Measurements from ENCODE around the gene HDAC3.

HDAC3 gene

DNA sequence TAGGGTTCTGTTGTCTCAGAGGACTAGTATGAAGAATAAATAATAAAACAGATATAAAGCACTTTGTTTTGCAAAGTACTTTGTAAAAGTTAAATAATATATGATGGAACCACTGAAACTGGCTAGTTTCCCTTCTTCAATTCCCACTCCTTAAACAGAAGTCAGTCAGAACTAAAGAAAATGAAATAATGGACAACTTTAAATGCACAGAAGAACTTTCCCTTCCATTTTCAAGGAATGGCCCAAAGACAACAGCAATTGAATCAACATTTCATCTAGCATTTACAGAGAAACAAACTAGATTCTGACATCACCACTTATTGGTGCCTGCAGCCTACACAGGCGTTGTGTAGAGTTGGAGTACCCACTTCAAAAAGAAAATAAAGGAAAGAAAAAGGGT, 34.0 kb downstream of the HDAC3 start:
- DNase-seq (ENCODE audit: low read depth): no peak

DNA sequence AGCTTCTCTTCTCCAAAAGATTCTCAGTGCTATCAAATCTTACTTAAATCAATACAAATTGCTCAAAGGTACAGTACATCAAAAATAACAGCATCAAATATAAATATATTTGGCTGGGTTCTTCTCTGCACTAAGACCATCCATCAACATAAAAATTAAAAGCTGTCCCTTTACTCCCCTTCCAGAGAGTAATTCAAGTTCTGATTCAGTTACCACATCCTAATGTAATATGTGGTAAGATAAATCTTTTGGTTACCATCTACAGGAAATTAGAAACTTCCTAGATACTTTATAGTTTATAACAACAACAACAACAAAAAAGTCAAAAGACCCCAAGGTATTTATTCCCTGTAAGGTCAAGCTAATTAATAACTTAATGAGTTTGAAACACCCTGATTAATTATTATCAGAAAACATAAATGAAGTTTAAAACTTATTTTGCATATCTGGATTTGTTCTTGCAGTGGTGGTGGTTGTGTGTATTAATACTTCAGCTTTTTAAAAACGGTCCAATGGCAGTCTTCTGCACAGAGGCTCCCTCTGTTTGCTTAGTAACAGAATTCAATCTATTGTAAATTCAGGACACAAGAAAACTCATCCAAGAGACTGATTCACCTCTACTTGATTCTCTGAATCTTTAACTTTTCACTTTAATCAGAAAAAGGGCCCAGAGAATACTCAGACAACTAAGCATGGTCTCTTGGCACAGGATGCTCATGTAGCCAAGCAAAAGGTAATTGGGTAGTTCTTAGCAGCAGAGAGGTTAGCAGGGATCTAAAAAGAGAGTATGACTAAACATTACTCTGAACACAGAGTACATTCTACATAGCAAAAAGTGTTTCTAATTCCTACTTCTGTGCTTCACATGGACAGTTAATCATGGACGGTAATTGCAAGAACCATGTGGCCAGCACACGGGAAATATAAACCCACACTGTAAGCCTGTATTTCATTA, 38.0 kb downstream of the HDAC3 start:
- DNase-seq (ENCODE audit: low read depth): no peak

DNA sequence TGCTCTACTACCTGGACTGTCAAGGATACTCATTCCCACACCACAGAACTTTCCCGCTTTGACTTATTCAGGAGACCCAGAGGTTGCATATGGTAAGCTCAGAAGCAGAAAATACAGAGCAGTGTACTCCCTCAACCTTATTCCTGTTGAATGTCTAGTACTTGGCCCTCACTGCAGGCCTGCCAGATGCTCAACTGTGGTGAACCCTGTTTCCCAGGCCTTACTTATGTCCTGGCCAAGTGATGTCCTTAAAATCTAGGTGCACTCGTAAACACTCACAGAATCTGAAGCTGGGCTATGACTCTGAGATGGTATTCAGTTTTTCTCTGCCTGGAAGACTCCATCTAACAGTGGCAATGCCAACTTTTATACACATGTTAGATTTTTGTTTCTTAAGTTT, 38.8 kb downstream of the HDAC3 start:
- DNase-seq (ENCODE audit: low read depth): no peak

DNA sequence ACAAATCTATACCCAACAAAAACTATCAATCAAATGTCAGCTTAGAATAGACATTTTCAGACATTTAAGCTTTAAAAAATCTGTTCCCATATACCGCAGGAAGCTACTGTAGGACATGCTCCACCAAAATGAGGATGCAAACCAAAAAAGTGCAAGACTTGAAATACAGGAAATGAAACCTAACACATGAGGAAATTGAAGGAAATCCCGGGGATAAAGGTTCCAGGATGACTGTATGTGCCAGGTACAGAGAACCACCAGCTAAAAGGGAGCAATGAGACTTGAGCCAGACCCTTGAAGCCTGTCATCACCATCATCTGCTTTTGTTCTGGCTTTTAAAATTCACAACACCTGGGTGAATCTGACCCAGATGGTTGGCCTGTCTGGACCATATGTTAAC, 39.3 kb downstream of the HDAC3 start:
- no peak for DNase-seq (ENCODE audit: low read depth)

DNA sequence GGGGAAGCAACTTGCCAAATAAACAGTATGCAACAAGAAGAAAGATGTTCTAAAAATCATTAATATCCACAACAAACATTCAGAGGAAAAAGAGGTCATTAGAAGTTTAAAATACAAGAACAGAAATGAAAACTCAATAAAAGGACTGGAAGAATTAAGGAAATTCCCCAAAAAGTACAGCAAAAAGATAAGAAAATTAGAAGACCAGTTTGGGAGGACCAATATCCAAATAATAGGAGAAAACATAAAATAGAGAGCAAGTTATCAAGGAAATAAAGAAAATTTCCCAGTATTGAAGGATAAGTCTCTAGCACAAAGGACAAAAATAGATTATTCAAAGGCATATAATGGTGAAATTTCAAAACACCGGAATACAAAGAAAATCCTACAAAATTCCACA, 39.8 kb downstream of the HDAC3 start:
- no peak for DNase-seq (ENCODE audit: low read depth)

DNA sequence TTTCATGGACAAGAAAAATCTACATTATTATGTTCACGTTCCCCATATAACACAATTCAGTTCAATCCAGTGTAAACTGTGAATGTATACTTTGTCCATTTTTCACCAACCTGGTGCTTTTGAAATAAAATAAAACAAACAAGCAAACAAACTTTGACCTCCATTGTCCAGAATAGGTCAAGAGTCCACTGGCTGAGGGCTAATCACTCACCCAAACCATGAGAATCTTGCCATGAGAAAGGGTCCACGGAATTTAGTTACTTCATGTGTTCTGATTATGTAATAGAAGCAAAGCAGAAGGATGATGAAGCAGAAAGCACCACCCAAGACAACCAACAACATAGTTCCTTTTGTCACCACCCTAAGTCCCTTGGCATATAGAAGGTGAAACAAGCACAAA, 46.5 kb downstream of the HDAC3 start:
- no peak for DNase-seq (ENCODE audit: low read depth)

DNA sequence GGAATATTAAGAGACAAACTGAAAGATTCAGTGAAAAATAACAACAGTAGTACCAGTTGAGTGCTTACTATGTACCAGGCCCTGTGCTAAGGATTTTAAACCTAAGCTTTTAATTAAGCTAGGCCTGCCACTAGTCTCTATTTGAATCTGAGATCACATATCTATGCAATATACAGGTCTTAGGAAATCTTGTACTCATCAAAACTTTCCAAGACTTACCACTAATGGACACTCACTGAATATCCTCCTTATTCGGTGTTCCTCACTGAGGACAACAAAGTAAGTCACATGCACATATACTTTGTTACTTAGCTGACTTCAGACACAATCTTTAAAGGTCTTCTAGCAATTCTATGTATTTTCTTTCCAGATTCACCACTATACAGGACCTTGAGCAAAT, 50.4 kb downstream of the HDAC3 start:
- DNase-seq (ENCODE audit: low read depth): no peak

DNA sequence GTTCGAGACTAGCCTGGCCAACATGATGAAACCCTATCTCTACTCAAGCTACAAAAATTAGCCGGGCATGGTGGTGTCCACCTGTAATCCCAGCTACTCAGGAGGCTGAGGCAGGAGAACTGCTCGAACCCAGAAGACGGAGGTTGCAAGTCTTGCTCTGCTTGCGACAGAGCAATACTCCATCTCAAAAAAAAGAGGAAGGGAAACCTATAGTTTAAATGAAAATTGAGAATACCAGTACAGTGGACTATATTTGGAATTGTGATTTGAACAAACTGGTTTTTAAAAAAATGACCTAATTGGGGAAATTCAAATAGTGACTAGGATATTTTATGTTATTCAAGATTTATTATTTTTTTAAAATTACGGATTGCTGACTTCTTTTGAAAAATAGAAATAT, 51.1 kb downstream of the HDAC3 start:
- DNase-seq (ENCODE audit: low read depth): no peak

DNA sequence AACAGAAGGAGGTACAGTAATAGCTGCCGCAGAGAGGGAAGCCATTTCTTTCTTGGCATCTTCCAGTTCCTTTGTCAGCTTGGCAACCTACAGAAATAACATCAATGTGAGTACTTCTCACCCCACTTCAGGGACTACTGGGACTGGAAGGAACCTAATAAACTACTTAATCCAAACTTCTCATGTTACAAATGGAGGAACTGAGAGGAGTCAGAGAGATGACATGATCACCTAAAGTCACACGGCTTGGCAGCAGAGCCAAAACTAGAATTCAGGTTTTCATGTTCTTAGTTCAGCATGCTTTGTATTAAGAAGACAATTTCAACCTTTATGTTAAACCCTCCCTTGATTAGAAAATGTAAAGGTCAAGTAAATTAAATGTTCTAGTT, 62.5 kb downstream of the HDAC3 start:
- DNase-seq (ENCODE audit: low read depth): no peak

DNA sequence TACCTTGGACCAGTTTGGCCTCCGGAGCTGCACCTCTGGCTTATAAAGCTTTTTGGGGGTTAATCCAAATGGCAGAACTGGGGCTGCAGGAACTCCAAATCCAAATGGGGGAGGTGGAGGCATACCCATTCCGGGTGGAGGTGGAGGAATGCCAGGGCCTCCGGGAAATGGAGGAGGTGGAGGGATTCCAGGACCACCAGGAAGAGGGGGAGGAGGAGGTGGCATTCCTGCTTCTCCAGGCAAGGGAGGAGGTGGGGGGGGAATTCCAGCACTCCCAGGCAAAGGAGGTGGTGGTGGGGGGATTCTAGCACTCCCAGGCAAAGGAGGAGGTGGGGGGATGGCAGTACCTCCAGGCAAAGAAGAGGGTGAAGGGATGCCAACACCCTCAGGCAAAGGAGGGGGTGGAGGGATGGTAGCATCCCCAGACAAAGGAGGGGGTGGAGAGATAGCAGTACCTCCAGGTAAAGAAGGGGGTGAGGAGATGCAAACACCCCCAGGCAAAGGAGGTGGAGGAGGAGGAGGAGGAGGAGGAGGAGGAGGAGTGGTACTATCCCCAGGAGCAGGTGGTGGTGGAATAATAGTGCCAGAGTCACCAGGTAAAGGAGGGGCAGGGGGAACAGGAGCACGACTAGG, 63.0 kb downstream of the HDAC3 start:
- DNase-seq (ENCODE audit: low read depth): no peak
